ENCODE measurements around the gene MMP25.

GRCh38 chr16:3022684-3023414, 23.5 kb upstream of the MMP25 start:
- TF ChIP-seq CTCF (IDR thresholded peaks at IDR 0.05) (no peak), POLR2A (IDR thresholded peaks at IDR 0.05) (no peak)

Measured in Peyer's patch (tissue), 4 donors.